NCI-H2029 treated with DMSO at 0.1 percent for 48 hours (cell line): ENCODE results near the gene YARS2.

Source experiments
- DNase-seq: peaks from one replicate; lab custom pipeline; 2025; lab: John Stamatoyannopoulos, UW

The YARS2 gene

GRCh38 chr12:32755654-32756475, at the start of gene YARS2:
YARS2 (minus strand) TSS chr12:32755897; CDS start chr12:32755874, 23 bp downstream.
- peak; percentile 84 for DNase-seq

GRCh38 chr12:32804301-32804700, 48.6 kb upstream of the YARS2 start:
- DNase-seq, result no peak

GRCh38 chr12:32801269-32801980, 45.7 kb upstream of the YARS2 start:
- DNase-seq, result no peak

- no peak for DNase-seq
These were observed 38.6 kb upstream of the YARS2 start for GRCh38 chr12:32794281-32794680.

GRCh38 chr12:32789916-32790315, 34.2 kb upstream of the YARS2 start:
- DNase-seq, result no peak

GRCh38 chr12:32789446-32789845, 33.7 kb upstream of the YARS2 start:
- DNase-seq, result no peak

- DNase-seq, result no peak
These were observed 32.7 kb upstream of the YARS2 start for GRCh38 chr12:32788405-32788804.

GRCh38 chr12:32785557-32785956, 29.9 kb upstream of the YARS2 start:
- no peak for DNase-seq

GRCh38 chr12:32783029-32783428, 27.3 kb upstream of the YARS2 start:
- DNase-seq, result no peak

GRCh38 chr12:32780071-32780470, 24.4 kb upstream of the YARS2 start:
- DNase-seq, result no peak

- no peak for DNase-seq
These were observed 22.0 kb upstream of the YARS2 start for GRCh38 chr12:32777691-32778175.

GRCh38 chr12:32777159-32777558, 21.5 kb upstream of the YARS2 start:
- DNase-seq, result no peak

GRCh38 chr12:32776258-32776657, 20.6 kb upstream of the YARS2 start:
- no peak for DNase-seq

GRCh38 chr12:32773691-32774090, 18.0 kb upstream of the YARS2 start:
- DNase-seq, result no peak

- DNase-seq, result no peak
These were observed 14.4 kb upstream of the YARS2 start for GRCh38 chr12:32770141-32770540.

- DNase-seq, result no peak
These were observed 12.8 kb upstream of the YARS2 start for GRCh38 chr12:32768518-32768917.

- no peak for DNase-seq
These were observed 10.2 kb upstream of the YARS2 start for GRCh38 chr12:32765906-32766305.

GRCh38 chr12:32761716-32762115, 6.0 kb upstream of the YARS2 start:
- no peak for DNase-seq

GRCh38 chr12:32757157-32757556, 1.5 kb upstream of the YARS2 start:
- no peak for DNase-seq

GRCh38 chr12:32756476-32757066, 874 bp upstream of the YARS2 start:
- DNase-seq, result no peak

- peak; percentile 41 for DNase-seq
These were observed 545 bp downstream of the YARS2 start for GRCh38 chr12:32755051-32755653.

- no peak for DNase-seq
These were observed 1.6 kb downstream of the YARS2 start for GRCh38 chr12:32754111-32754510.
